RWPE1 (cell line): ENCODE measurements around the gene GOLGA6L26.
"Not testable (repeated sequence)": the region's sequence is repeated elsewhere in the genome, so short reads cannot be mapped to it uniquely, and the experiment has no call there.

Experiments used
- CTCF ChIA-PET: fragments of 350-600 bp; sonication (Branson Sonifier 250); formaldehyde crosslinking; extraction: SDS; loops from one replicate; lab custom pipeline; 2021; lab: Yijun Ruan, JAX
- POLR2A ChIA-PET: fragments of 400-600 bp; formaldehyde crosslinking; extraction: SDS; loops from one replicate; lab custom pipeline; 2020; ENCODE audit warnings: antibody characterized with exemption; ENCODE audit not compliant: low non-redundant PET; lab: Yijun Ruan, JAX
- DNase-seq: peaks from one replicate; pipeline ENCODE4 v3.0.0; 2012; ENCODE audit warnings: low spot score
- H3K27ac ChIP-seq: fragments of 450-650 bp; 2 replicates; pipeline ENCODE4 v1.5.1; 2017
- TF ChIP-seq, protein P1 (sequence below): fragments of 450-650 bp; conservative IDR thresholded peaks from 2 replicates; pipeline ENCODE4 v1.5.1; 2017; ENCODE audit warnings: low read depth, mild to moderate bottlenecking

GOLGA6L26 gene, protein sequence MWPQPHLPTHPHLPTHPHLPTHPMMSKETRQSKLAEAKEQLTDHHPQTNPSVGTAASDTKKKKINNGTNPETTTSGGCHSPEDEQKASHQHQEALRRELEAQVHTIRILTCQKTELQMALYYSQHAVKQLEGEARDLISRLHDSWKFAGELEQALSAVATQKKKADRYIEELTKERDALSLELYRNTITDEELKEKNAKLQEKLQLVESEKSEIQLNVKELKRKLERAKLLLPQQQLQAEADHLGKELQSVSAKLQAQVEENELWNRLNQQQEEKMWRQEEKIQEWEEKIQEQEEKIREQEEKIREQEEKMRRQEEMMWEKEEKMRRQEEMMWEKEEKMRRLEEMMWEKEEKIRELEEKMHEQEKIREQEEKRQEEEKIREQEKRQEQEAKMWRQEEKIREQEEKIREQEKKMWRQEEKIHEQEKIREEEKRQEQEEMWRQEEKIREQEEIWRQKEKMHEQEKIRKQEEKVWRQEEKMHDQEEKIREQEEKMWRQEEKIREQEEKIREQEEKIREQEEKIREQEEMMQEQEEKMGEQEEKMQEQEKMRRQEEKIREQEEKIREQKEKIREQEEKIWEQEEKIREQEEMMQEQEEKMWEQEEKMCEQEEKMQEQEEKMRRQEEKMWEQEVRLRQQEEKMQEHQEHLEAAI

DNA sequence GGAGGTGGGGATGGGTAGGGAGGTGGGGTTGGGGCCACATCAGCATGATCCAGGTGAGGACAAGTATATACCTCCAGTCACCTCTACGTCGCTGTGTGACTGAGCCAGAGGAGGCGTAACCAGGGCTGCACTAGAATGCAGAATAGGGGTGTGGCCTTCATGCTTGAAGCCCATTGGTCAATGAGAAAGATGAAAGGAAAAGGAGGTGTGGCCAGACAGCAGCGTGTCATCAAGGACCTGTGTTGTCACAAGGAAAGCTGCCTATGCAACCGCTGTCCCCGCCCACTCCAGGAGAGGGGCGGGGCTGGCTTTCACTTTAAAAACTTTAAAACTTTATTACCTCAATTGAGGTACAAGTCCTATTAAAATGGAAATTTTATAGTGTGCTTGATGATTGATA is at the start of gene GOLGA6L26:
Gene GOLGA6L26, minus strand, starts transcription at position 101 of the 400 bp plus-strand sequence. Its CDS starts 61 bp downstream, at position 40.
- H3K27ac ChIP-seq, POLR2A ChIA-PET, CTCF ChIA-PET, DNase-seq: not testable (repeated sequence)

DNA sequence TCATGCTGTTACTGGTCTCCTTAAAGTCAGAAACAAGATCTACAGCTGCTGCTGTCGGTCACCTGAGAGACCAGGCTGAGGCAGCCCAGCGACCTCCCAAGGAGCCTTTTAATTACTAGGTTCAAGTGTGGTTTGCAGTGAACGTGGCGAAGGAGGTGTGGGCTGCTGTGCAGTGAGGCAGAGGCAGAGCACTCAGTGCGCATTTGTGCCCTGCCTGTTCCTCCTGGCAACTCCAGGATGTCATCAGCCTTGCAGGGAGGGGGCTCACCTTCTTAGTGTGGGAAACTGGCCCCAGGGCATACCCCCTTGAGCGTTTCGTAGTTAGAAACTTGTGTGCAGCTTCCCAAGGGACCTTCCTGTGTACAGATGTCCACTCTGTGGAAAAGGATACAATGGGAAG is 47.2 kb upstream of the GOLGA6L26 start:
- POLR2A ChIA-PET, CTCF ChIA-PET, H3K27ac ChIP-seq, DNase-seq: not testable (repeated sequence)

DNA sequence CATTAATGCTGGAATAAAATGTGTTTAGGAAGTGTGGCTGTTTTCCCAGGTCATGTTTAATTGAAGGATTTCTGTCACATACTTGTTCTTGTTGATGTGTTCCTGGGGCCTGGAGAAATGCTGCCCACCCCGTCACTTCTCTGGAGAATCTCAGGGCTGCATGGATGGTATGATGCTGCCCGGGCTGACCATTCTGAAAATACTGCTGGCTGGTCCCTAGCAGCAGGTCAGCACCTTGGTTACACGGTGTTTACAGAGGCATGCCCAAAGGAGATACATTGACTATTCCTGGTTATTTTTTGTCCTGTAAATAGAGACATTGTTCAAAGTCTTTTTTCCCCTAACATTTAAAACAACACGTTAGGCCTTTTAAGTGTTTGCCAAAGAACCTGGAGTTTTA is 46.7 kb upstream of the GOLGA6L26 start:
- POLR2A ChIA-PET, DNase-seq, H3K27ac ChIP-seq, CTCF ChIA-PET: not testable (repeated sequence)

DNA sequence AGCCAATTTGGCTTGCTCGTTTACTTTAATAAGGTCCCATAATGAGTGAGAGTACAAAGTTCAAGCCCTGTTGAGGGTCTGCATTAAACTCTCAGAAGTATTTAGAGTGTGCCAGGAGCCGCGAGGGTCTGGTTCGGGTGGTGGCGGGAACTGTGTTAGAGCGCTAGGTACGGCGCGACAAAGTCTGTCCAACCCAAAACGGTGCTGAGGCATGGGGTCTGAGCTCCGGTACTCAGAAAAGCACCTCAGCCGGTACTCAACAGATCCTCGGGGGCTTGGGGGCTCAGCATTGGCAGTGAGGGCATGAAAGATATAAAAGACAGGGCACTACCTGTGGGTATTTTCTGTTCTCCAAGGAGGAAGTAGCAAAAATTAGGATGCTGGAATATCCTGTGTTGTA is 45.0 kb upstream of the GOLGA6L26 start:
- DNase-seq, H3K27ac ChIP-seq, POLR2A ChIA-PET, CTCF ChIA-PET: not testable (repeated sequence)

DNA sequence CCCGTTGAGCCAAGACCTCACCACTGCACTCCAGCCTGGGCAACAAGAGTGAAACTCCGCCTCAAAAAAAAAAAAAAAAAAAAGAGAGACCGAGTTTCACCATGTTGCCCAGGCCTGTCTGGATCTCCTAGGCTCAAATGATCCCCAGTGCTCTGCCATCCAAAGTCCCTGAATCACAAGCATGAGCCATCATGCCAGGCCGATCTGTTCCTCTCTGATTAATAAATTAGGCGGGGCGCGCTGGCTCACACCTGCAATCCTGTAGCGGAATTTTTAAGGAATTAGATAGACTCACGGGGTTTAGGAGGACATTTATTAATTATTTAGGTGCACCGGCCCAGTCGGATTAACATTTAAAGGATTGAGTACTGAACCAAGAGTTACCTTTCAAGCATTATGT is 40.2 kb upstream of the GOLGA6L26 start:
- H3K27ac ChIP-seq, CTCF ChIA-PET, DNase-seq, POLR2A ChIA-PET: not testable (repeated sequence)

DNA sequence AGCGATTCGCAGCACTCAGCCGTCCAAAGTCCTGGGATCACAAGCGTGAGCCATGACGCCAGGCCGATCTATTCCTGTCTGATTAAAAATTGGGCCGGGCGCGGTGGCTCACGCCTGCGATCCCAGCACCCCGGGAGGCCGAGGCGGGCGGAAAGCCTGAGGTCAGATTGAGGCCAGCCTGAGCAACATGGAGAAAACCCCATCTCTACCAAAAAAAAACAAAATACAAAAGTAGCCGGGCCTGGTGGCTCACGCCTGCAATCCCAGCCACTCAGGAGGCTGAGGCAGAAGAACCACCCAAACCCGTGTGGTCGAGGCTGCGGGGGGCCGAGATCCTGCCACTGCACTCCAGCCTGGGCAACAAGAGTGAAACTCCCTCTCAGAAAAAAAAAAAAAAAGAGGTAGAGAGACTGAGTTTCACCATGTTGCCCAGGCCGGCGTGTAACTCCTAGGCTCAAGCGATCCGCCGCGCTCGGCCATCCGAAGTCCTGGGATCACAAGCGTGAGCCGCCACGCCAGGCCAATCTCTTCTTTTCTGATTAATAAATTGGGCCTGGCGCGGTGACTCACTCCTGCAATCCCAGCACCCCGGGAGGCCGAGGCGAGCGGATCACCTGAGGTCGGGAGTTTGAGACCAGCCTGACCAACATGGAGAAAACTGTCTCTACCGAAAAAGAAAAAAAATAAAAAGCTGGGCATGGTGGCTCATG is 39.0 kb upstream of the GOLGA6L26 start:
- CTCF ChIA-PET, H3K27ac ChIP-seq, POLR2A ChIA-PET, DNase-seq: not testable (repeated sequence)

DNA sequence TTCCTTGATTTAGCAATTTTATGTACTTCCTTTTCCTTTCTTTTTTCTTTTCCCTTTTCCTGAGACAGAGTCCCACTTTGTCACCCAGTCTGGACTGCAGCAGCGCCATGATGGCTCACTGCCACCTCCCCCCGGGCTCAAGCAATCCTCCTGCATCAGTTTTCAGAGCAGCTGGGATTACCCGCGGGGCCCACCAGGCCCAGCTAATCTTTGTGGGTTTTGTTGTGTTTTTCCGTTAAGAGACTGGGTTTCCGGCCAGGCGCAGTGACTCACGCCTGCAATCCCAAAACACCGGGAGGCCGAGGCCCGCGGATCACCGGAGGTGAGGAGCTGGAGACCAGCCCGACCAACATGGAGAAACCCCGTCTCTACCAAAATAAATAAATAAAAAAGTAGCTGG is 38.3 kb upstream of the GOLGA6L26 start:
- CTCF ChIA-PET: no interaction called here
- TF ChIP-seq, protein P1, sequence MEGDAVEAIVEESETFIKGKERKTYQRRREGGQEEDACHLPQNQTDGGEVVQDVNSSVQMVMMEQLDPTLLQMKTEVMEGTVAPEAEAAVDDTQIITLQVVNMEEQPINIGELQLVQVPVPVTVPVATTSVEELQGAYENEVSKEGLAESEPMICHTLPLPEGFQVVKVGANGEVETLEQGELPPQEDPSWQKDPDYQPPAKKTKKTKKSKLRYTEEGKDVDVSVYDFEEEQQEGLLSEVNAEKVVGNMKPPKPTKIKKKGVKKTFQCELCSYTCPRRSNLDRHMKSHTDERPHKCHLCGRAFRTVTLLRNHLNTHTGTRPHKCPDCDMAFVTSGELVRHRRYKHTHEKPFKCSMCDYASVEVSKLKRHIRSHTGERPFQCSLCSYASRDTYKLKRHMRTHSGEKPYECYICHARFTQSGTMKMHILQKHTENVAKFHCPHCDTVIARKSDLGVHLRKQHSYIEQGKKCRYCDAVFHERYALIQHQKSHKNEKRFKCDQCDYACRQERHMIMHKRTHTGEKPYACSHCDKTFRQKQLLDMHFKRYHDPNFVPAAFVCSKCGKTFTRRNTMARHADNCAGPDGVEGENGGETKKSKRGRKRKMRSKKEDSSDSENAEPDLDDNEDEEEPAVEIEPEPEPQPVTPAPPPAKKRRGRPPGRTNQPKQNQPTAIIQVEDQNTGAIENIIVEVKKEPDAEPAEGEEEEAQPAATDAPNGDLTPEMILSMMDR: no peak
- no peak for DNase-seq
- POLR2A ChIA-PET: no interaction called here
- no peak overlapping the region for H3K27ac ChIP-seq

DNA sequence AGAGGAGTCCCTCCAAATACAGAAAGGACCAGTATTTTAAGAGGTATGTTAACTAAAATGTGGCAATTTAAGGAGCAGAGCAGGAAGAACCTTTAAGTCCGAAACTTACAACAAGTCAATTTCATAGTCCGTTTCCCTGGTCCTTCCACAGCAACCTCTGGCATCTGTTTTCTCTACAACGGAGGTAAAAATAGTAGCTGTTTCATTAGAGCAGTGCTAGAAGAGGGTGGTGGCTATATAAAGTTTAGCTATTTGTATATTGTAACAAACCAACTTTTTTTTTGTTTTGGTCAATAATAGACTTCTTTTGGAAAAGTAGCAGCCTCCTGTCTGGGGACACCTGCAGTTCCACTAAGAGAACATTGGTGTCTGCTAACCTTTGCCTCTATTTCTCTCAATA is 37.9 kb upstream of the GOLGA6L26 start:
- H3K27ac ChIP-seq, CTCF ChIA-PET, DNase-seq, POLR2A ChIA-PET: not testable (repeated sequence)

DNA sequence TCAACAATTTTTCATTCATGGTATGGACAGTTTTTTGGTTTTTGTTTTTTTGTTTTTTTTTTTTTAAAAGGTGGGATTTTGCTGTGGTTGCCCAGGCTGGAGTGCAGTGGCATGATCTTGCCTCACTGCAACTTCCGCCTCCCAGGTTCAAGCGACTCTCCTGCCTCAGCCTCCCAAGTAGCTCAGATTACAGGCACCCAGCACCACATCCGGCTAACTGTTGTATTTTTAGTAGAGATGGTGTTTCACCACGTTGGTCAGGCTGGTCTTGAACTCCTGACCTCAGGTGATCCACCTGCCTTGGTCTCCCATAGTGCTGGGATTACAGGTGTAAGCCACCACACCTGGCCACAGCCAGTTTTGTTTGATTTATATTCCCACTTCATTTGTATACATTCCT is 37.1 kb upstream of the GOLGA6L26 start:
- H3K27ac ChIP-seq, CTCF ChIA-PET, POLR2A ChIA-PET, DNase-seq: not testable (repeated sequence)

DNA sequence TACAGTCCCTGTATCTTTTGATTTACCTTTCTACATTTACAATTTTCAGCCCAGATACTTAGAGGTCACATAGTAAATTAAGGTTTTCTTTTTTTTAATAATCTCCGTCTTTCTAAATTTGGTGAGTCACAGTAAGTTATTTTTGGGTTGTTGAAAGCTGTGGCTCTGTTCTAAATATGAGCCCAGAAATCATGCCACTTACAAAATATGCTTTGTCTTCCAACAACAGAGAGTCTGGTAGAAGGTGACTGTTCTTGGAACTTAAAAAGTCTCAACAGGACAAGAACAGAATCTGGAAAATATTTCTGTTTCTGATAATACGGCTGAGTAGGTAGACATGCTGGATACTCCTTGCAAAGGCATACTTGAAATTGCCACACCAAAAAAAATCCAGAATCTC is 36.6 kb upstream of the GOLGA6L26 start:
- ChIA-PET CTCF (no interaction called here), POLR2A (no interaction called here)
- TF ChIP-seq, protein P1: no peak
- no peak for DNase-seq
- H3K27ac ChIP-seq: no peak overlapping the region

DNA sequence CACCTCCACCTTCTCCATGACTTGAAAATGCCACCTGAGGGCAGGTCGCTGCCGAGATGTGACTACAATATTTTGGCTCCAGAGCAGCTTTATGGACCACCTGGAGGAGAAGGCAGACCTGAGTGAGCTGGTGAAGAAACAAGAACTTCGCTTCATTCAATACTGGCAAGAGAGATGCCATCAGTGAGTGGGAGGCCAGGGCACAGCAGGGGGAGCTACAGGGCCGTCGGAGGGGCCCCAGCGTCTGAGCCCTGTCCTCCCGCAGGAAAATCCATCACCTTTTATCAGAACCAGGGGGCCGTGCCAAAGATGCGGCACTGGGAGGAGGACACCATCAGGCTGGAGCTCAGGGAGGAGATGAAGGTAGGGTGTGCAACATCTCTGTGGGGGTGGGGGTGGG is 30.3 kb upstream of the GOLGA6L26 start:
- CTCF ChIA-PET, DNase-seq, H3K27ac ChIP-seq, POLR2A ChIA-PET: not testable (repeated sequence)

DNA sequence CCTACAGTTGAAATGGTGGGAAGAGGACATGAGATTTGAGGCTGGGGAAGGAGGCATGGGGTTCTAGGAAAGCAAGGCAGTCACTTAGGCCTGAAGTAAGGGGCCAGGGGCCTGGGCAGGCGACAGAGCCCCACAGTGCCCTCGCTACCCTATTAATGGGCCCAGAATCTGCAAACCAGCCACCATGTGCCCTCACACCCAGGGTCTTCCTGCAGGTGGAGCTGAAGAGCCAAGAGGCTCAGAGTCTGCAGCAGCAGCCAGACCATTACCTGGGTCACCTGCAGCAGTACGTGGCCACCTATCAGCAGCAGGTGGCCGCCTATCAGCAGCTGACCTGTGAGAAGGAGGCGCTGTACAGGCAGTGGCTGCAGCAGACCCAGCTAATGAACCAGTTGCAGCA is 28.6 kb upstream of the GOLGA6L26 start:
- CTCF ChIA-PET, DNase-seq, H3K27ac ChIP-seq, POLR2A ChIA-PET: not testable (repeated sequence)

DNA sequence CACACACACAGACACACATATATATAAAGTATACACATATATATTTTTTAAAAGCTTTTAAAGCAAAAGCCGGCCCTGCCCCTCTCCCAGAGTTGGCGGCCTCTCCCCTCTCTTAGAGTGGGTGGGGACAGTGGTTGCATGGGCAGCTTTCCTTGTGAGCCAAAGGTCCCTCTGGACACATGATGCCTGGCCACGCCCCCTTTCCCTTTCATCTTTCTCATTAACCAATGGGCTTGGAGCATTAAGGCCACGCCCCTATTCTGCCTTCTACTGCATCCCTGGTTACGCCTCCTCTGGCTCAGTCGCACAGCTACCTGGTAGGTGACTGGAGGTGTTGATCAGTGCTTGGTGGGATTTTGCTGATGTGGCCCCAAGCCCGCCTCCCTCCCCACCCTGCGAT is 20.5 kb upstream of the GOLGA6L26 start, which contains the start of gene GOLGA8S:
Gene GOLGA8S, plus strand, starts transcription at position 301 of the 400 bp plus-strand sequence. Its CDS starts 62 bp downstream, at position 363.
- POLR2A ChIA-PET, DNase-seq, CTCF ChIA-PET, H3K27ac ChIP-seq: not testable (repeated sequence)

DNA sequence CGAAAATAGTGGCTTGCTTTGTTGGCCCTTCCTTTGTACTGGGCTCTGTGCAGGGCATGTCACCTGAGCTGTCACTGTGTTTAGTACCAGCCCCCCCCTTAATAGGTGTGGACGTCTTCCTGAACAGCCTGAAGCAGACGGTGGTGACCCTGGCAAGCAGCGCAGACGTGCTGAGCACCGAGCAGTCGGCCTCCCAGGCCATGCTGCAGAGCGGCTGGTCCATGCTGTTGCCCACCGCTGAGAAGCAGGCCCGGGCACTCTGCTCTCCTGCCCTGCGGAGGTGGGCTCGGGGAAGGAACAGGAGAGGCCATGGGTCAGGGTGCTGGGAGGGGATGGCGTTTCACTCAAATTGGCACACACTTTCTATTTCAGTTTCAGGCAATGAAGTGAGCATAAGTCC is 22.8 kb downstream of the GOLGA6L26 start:
- POLR2A ChIA-PET, DNase-seq, H3K27ac ChIP-seq, CTCF ChIA-PET: not testable (repeated sequence)
